ENCODE results near the gene DNAH7. TPM values are rescaled to one million over a fixed set of nuclear protein-coding genes. Genes with fewer than 3 reads are reported as not detected.

Gene DNAH7
- total and polyA plus RNA-seq, 2 donors (not counting 1 experiment from before 2014, with no cell fraction given), result 0.01 to 0.05 TPM

DNA sequence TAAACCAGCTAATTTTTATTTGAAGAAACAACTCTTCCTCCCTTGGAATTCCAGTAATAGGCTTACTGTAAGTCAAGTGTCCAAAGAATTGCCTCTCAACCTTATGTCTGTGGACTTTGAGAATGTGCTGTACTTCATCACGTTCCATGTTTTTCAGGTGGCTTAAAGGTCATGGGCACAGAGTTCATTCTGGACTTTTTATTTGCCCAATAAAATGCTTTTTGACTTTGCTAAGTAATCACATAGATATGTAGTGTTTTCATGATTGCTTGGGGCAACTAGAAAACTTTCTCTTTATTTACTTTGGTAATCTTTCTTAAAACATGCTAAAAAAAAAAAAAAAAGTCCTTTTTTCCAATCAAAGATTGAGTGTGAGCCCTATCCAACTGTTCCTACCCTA lies 10.4 kb upstream of the DNAH7 start:
- Histone ChIP-seq H3K4me3 (ENCODE audit: control extremely low read depth in 1 of 5, extremely low read depth in 1 of 5, insufficient read depth in 1 of 5, low read depth in 2 of 5, low read length in 4 of 5) (no peak overlapping the region), H3K79me2 (ENCODE audit: control insufficient read depth, insufficient read depth, low read length) (peaks cover 22% of the 10 kb centered on the region), H3K27me3 (replicated peaks in 1 of 4; ENCODE audit: control extremely low read depth in 1 of 4, control insufficient read depth in 3 of 4, insufficient read depth in 4 of 4, low read length in 3 of 4) (no peaks in the 10 kb centered on the region), H3K4me1 (ENCODE audit: control insufficient read depth in 2 of 2, insufficient read depth in 2 of 2, low read length in 2 of 2) (peaks cover 13 to 17% of the 10 kb centered on the region in 2 donors), H3K4me2 (replicated peaks; ENCODE audit: low read depth, low read length, poor library complexity, severe bottlenecking) (peak overlapping the region; percentile 6), H3K9ac (ENCODE audit: low read length) (no peak overlapping the region), H3K9me3 (ENCODE audit: control extremely low read depth in 1 of 3, control insufficient read depth in 2 of 3, insufficient read depth in 1 of 3, low read length in 2 of 3) (peaks cover 0 to 17% (median 9%) of the 10 kb centered on the region in 3 donors), H3K36me3 (replicated peaks in 1 of 2; ENCODE audit: control extremely low read depth in 1 of 2, control insufficient read depth in 1 of 2, extremely low read depth in 1 of 2, insufficient read depth in 2 of 2, low read length in 1 of 2) (no peaks in the 10 kb centered on the region), H3K27ac (ENCODE audit: low read length in 2 of 2) (no peak overlapping the region), H2AFZ (ENCODE audit: insufficient read depth, low read depth, low read length, poor library complexity, severe bottlenecking) (no peak overlapping the region), H4K20me1 (ENCODE audit: control insufficient read depth, insufficient read depth, low read length, poor library complexity, severe bottlenecking) (no peaks in the 10 kb centered on the region)
- intact Hi-C loops (cut with micrococcal nuclease), result loop anchor here (2.0 to 5.0 kb wide), 3 partner anchors 92 to 218 kb away; partner anchors contain the start of gene STK17B
- WGBS (ENCODE audit: insufficient coverage), result no CpG with 5 or more reads among the region's 1 CpG
- no peak for ATAC-seq (ENCODE audit: low read depth)
- TF ChIP-seq, protein P1, sequence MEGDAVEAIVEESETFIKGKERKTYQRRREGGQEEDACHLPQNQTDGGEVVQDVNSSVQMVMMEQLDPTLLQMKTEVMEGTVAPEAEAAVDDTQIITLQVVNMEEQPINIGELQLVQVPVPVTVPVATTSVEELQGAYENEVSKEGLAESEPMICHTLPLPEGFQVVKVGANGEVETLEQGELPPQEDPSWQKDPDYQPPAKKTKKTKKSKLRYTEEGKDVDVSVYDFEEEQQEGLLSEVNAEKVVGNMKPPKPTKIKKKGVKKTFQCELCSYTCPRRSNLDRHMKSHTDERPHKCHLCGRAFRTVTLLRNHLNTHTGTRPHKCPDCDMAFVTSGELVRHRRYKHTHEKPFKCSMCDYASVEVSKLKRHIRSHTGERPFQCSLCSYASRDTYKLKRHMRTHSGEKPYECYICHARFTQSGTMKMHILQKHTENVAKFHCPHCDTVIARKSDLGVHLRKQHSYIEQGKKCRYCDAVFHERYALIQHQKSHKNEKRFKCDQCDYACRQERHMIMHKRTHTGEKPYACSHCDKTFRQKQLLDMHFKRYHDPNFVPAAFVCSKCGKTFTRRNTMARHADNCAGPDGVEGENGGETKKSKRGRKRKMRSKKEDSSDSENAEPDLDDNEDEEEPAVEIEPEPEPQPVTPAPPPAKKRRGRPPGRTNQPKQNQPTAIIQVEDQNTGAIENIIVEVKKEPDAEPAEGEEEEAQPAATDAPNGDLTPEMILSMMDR (IDR thresholded peaks at IDR 0.05), result no peak
- TF ChIP-seq EZH2 (IDR thresholded peaks at IDR 0.05; ENCODE audit: borderline replicate concordance, insufficient read depth, low read depth, low read length, poor library complexity, severe bottlenecking), result no peak
- H3K27ac Mint-ChIP-seq, result no peak overlapping the region
- no peak overlapping the region for H3K4me3 Mint-ChIP-seq
- H3K4me1 Mint-ChIP-seq, result peaks cover 21% of the 10 kb centered on the region
- no peak for DNase-seq
- ChIA-PET POLR2A (interaction anchor here (0.7 to 1.3 kb wide), 2 partner anchors 89 to 266 kb away, joined by 4 read pairs; no protein-coding TSS in a partner anchor), CTCF (interaction anchor here (0.7 to 9.8 kb wide), 48 partner anchors 7 to 672 kb away, joined by 3 to 199 read pairs (median 6); partner anchors contain the start of genes CCDC150, DNAH7 and STK17B)
- no peaks in the 10 kb centered on the region for H3K27me3 Mint-ChIP-seq
- peaks cover 2% of the 10 kb centered on the region for H3K9me3 Mint-ChIP-seq (ENCODE audit: insufficient read depth)

DNA sequence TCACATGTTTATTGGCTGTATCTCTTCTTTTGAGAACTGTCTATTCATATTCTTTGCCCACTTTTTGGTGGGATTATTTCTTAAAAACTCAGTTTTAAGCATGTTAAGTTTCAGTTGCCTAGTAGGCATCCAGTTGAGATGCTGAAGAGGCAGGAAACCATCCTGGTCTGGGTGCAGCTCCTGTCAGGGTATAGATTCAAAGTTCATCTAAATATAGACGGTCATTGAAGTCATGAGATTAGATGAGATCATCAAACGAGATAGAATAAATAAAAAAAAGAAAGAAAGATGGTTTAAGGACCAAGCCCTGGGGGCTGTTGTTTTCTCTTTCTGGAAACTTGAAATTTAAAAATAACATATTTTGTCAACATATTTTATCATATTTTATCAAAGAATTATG lies 9.2 kb upstream of the DNAH7 start:
- TF ChIP-seq, protein P1 (IDR thresholded peaks at IDR 0.05), result no peak
- no peak for TF ChIP-seq EZH2 (IDR thresholded peaks at IDR 0.05; ENCODE audit: borderline replicate concordance, insufficient read depth, low read depth, low read length, poor library complexity, severe bottlenecking)
- ChIA-PET CTCF (interaction anchor here (0.6 to 9.8 kb wide), 56 partner anchors 9 to 673 kb away, joined by 3 to 199 read pairs (median 5); partner anchors contain the start of genes DNAH7 and STK17B), POLR2A (interaction anchor here (1.1 to 1.3 kb wide), 2 partner anchors 90 to 195 kb away, joined by 3 to 4 read pairs; no protein-coding TSS in a partner anchor)
- no peak for ATAC-seq (ENCODE audit: low read depth)
- no peak overlapping the region for H3K27ac Mint-ChIP-seq
- H3K4me3 Mint-ChIP-seq, result no peak overlapping the region
- Histone ChIP-seq H3K79me2 (ENCODE audit: control insufficient read depth, insufficient read depth, low read length) (peaks cover 22% of the 10 kb centered on the region), H3K4me3 (ENCODE audit: control extremely low read depth in 1 of 5, extremely low read depth in 1 of 5, insufficient read depth in 1 of 5, low read depth in 2 of 5, low read length in 4 of 5) (no peak overlapping the region), H3K27me3 (replicated peaks in 1 of 4; ENCODE audit: control extremely low read depth in 1 of 4, control insufficient read depth in 3 of 4, insufficient read depth in 4 of 4, low read length in 3 of 4) (no peaks in the 10 kb centered on the region), H3K36me3 (replicated peaks in 1 of 2; ENCODE audit: control extremely low read depth in 1 of 2, control insufficient read depth in 1 of 2, extremely low read depth in 1 of 2, insufficient read depth in 2 of 2, low read length in 1 of 2) (no peaks in the 10 kb centered on the region), H3K4me2 (replicated peaks; ENCODE audit: low read depth, low read length, poor library complexity, severe bottlenecking) (no peak overlapping the region), H3K27ac (ENCODE audit: low read length in 2 of 2) (no peak overlapping the region), H4K20me1 (ENCODE audit: control insufficient read depth, insufficient read depth, low read length, poor library complexity, severe bottlenecking) (no peaks in the 10 kb centered on the region), H3K9ac (ENCODE audit: low read length) (no peak overlapping the region), H2AFZ (ENCODE audit: insufficient read depth, low read depth, low read length, poor library complexity, severe bottlenecking) (no peak overlapping the region), H3K4me1 (ENCODE audit: control insufficient read depth in 2 of 2, insufficient read depth in 2 of 2, low read length in 2 of 2) (peaks cover 13 to 17% of the 10 kb centered on the region in 2 donors), H3K9me3 (ENCODE audit: control extremely low read depth in 1 of 3, control insufficient read depth in 2 of 3, insufficient read depth in 1 of 3, low read length in 2 of 3) (peaks cover 0 to 4% (median 0%) of the 10 kb centered on the region in 3 donors)
- peaks cover 21% of the 10 kb centered on the region for H3K4me1 Mint-ChIP-seq
- DNase-seq, result no peak
- no CpG with 5 or more reads among the region's 2 CpGs for WGBS (ENCODE audit: insufficient coverage)
- H3K27me3 Mint-ChIP-seq, result no peaks in the 10 kb centered on the region
- peaks cover under 1% of the 10 kb centered on the region for H3K9me3 Mint-ChIP-seq (ENCODE audit: insufficient read depth)
- intact Hi-C loops (cut with micrococcal nuclease), result loop anchor here (1.0 to 5.0 kb wide), 6 partner anchors 93 to 375 kb away; partner anchors contain the start of gene STK17B
